ENCODE data around the gene EPHX1. TPM values are rescaled to one million over a fixed set of nuclear protein-coding genes. Genes with fewer than 3 reads are reported as not detected.

The EPHX1 gene
- total RNA-seq, 2 experiments from 2014 or later = 1.5 to 2.0 TPM

DNA sequence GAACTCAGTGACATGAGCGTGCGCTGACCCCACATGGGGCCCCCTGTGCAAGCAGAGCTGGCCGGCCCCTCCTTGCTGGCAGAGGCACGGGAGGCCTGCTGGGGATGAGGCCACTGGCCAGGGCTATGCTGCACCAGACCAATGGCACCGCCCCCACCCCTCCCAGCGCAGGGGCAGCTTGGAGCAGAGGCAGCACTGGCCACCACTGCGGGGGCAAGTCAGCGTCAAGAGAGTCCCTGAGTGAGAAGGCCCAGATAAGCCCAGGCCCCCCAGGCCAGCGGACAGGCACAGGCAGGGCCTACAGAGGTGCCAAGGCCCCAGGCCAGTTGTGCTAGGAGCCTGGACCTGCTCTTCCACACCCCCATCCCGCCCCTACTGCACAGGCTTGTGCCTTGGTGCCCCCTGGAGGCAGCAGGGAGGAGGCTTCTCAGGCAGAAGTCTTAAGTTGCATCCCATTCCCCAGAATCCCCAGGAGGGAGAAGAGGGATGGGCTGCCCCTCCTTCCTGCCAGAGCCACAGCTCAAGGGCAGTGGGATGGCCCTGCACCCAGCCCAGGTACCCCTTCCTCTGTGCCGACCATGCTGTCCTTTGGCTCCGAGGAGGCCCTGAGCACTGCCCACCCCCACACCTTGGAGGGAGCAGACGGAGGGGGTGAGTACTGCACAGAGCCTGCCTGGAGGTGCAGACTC lies 35.8 kb downstream of the EPHX1 start:
- Mint-ChIP-seq H3K27ac (no peak overlapping the region), H3K4me1 (ENCODE audit: low read depth) (peaks cover 37% of the 10 kb centered on the region), H3K9me3 (ENCODE audit: insufficient read depth) (no peaks in the 10 kb centered on the region), H3K36me3 (ENCODE audit: low read depth) (peaks cover 36% of the 10 kb centered on the region), H3K27me3 (ENCODE audit: low read depth) (no peaks in the 10 kb centered on the region), H3K4me3 (no peak overlapping the region)
- peak; percentile 46 for DNase-seq
- no peak for ATAC-seq
- CTCF ChIA-PET = interaction anchor here (1.0 to 1.2 kb wide), 2 partner anchors 12 to 372 kb away, joined by 3 read pairs; no protein-coding TSS in a partner anchor
- POLR2A ChIA-PET = interaction anchor here (0.6 to 1.2 kb wide), 2 partner anchors 64 to 68 kb away, joined by 3 to 4 read pairs; partner anchors contain the start of gene SRP9

DNA sequence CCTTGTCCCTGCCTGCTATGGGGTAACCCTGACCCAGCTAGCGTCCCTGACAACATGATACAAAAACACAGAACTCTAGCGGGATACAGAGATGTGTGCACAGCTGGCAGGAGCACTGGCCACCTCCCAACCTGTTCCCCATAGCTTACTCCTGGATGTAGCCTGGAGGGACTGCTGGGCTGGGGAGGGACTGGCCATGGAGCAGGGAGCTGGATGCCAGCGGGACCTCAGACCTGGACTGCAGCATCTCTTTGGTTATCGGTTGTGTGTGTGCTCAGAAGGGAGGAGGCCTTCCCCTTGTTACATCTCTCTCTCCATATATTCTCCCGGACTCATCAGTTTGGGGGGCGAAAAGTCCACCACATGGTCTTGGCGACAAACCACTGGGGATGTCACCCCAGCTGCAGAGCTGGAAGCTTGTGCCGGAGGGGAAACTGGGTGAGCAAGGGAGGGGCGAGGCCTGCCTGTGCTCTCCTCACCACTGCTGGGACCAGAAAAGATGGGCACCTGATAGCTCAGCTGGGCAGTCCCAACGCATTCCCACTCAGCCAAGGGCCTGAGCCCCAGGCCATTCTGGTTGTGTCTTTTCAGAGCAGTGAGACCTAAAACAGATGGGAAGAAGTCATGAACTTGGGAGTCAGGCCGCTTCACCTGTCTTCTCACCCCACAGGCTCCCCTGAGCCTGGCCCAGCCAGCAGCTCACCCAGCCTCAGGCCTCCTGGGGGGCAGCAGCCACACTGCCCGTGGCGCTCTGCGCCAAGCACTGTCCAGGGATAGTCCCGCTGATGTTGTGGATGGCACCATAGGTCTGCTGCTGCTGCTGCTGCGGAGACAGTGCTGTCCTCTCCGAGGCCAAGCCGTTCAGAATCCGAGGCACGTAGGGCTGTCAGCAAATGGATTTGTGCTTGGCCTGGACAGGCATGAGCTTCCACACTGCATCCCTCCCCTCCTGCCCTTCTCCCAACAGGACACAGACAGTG lies 36.7 kb downstream of the EPHX1 start:
- Mint-ChIP-seq H3K9me3 (ENCODE audit: insufficient read depth) (no peaks in the 10 kb centered on the region), H3K4me3 (no peak overlapping the region), H3K36me3 (ENCODE audit: low read depth) (peaks cover 44% of the 10 kb centered on the region), H3K4me1 (ENCODE audit: low read depth) (peaks cover 41% of the 10 kb centered on the region), H3K27me3 (ENCODE audit: low read depth) (no peaks in the 10 kb centered on the region), H3K27ac (no peak overlapping the region)
- DNase-seq = no peak
- POLR2A ChIA-PET = interaction anchor here (0.8 to 1.2 kb wide), 2 partner anchors 9 to 69 kb away, joined by 4 read pairs; partner anchors contain the start of gene SRP9
- CTCF ChIA-PET = interaction anchor here (1.0 to 1.2 kb wide), 3 partner anchors 11 to 373 kb away, joined by 3 to 4 read pairs (median 3); no protein-coding TSS in a partner anchor
- no peak for ATAC-seq

- Mint-ChIP-seq H3K36me3 (ENCODE audit: low read depth) (peaks cover 54% of the 10 kb centered on the region), H3K27ac (no peak overlapping the region), H3K9me3 (ENCODE audit: insufficient read depth) (no peaks in the 10 kb centered on the region), H3K27me3 (ENCODE audit: low read depth) (no peaks in the 10 kb centered on the region), H3K4me1 (ENCODE audit: low read depth) (peaks cover 43% of the 10 kb centered on the region), H3K4me3 (no peak overlapping the region)
- DNase-seq = no peak
- ATAC-seq = no peak
- ChIA-PET CTCF (interaction anchor here (1.0 to 1.7 kb wide), 3 partner anchors 13 to 373 kb away, joined by 3 to 7 read pairs (median 5); partner anchors contain the start of gene SRP9), POLR2A (interaction anchor here (0.9 to 1.0 kb wide), 3 partner anchors 12 to 38 kb away, joined by 3 read pairs; partner anchors contain the start of gene EPHX1)
Observed at GRCh38 chr1:225847610-225848009, 37.7 kb downstream of the EPHX1 start.

GRCh38 chr1:225848030-225848955 lies 38.4 kb downstream of the EPHX1 start:
- peak; percentile 40 for DNase-seq
- H3K36me3 Mint-ChIP-seq (ENCODE audit: low read depth) = peaks cover 61% of the 10 kb centered on the region
- ChIA-PET POLR2A (interaction anchor here (0.9 to 1.4 kb wide), 4 partner anchors 11 to 38 kb away, joined by 3 to 4 read pairs (median 3); partner anchors contain the start of genes EPHX1 and TMEM63A), CTCF (interaction anchor here (0.5 to 1.7 kb wide), 4 partner anchors 13 to 374 kb away, joined by 3 to 7 read pairs (median 4); partner anchors contain the start of gene SRP9)
- H3K4me1 Mint-ChIP-seq (ENCODE audit: low read depth) = peaks cover 48% of the 10 kb centered on the region
- peak; percentile 27 for ATAC-seq
- H3K27me3 Mint-ChIP-seq (ENCODE audit: low read depth) = no peaks in the 10 kb centered on the region
- H3K9me3 Mint-ChIP-seq (ENCODE audit: insufficient read depth) = no peaks in the 10 kb centered on the region
- H3K27ac Mint-ChIP-seq = peak overlapping the region; percentile 80
- no peak overlapping the region for H3K4me3 Mint-ChIP-seq

- DNase-seq = peak; percentile 66
- CTCF ChIA-PET = interaction anchor here (0.8 kb wide), 1 partner anchor 263 kb away, joined by 3 read pairs; no protein-coding TSS in a partner anchor
- no peaks in the 10 kb centered on the region for H3K27me3 Mint-ChIP-seq (ENCODE audit: low read depth)
Observed at GRCh38 chr1:225849925-225850324, 40.0 kb downstream of the EPHX1 start.

DNA sequence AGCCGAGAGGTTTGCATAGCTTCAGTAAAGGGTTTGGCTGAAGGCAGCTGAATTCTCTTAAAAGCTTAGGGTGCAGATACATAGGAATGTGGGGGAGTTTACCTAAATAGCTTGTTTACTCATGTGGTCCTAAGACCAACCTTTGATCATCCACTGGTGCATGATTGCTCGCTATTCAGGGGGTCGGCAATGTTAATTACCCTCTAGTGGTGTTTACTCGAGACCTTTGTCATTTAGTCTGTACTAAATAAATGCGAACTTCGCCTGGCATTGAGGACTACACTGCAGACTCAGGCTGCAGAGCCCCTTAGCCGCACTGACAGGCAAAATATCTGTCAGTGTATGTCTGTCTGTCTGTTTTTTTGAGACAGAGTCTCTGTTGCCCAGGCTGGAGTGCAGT lies 40.4 kb downstream of the EPHX1 start:
- ATAC-seq (no peak), DNase-seq (no peak)
- Mint-ChIP-seq H3K27me3 (ENCODE audit: low read depth) (no peaks in the 10 kb centered on the region), H3K27ac (peak overlapping the region; percentile 55), H3K4me1 (ENCODE audit: low read depth) (peaks cover 48% of the 10 kb centered on the region), H3K4me3 (no peak overlapping the region), H3K36me3 (ENCODE audit: low read depth) (peaks cover 77% of the 10 kb centered on the region), H3K9me3 (ENCODE audit: insufficient read depth) (no peaks in the 10 kb centered on the region)
- ChIA-PET POLR2A (interaction anchor here (1.0 kb wide), 1 partner anchor 11 kb away, joined by 3 read pairs; no protein-coding TSS in a partner anchor), CTCF (no interaction called here)

More at GRCh38 chr1:225849925-225850324, 40.0 kb downstream of the EPHX1 start:
- Mint-ChIP-seq H3K4me1 (ENCODE audit: low read depth) (peaks cover 48% of the 10 kb centered on the region), H3K9me3 (ENCODE audit: insufficient read depth) (no peaks in the 10 kb centered on the region), H3K36me3 (ENCODE audit: low read depth) (peaks cover 75% of the 10 kb centered on the region), H3K27ac (peak overlapping the region; percentile 55), H3K4me3 (peak overlapping the region; percentile 2)
- POLR2A ChIA-PET = interaction anchor here (0.6 to 1.0 kb wide), 3 partner anchors 11 to 1969 kb away, joined by 3 to 4 read pairs (median 3); no protein-coding TSS in a partner anchor
- ATAC-seq = peak; percentile 38

GRCh38 chr1:225851805-225852204 lies 41.9 kb downstream of the EPHX1 start:
- ChIA-PET CTCF (interaction anchor here (1.8 kb wide), 1 partner anchor 59 kb away, joined by 5 read pairs; no protein-coding TSS in a partner anchor), POLR2A (interaction anchor here (0.9 to 1.3 kb wide), 2 partner anchors 72 to 74 kb away, joined by 3 read pairs; partner anchors contain the start of genes PYCR2 and SRP9)
- H3K36me3 Mint-ChIP-seq (ENCODE audit: low read depth) = peaks cover 78% of the 10 kb centered on the region
- H3K4me1 Mint-ChIP-seq (ENCODE audit: low read depth) = peaks cover 60% of the 10 kb centered on the region
- H3K27me3 Mint-ChIP-seq (ENCODE audit: low read depth) = no peaks in the 10 kb centered on the region
- DNase-seq (peak; percentile 41), ATAC-seq (peak; percentile 42)
- no peak overlapping the region for H3K4me3 Mint-ChIP-seq
- peak overlapping the region; percentile 69 for H3K27ac Mint-ChIP-seq
- H3K9me3 Mint-ChIP-seq (ENCODE audit: insufficient read depth) = no peaks in the 10 kb centered on the region

- Mint-ChIP-seq H3K4me1 (ENCODE audit: low read depth) (peaks cover 61% of the 10 kb centered on the region), H3K27me3 (ENCODE audit: low read depth) (no peaks in the 10 kb centered on the region), H3K36me3 (ENCODE audit: low read depth) (peaks cover 80% of the 10 kb centered on the region), H3K9me3 (ENCODE audit: insufficient read depth) (no peaks in the 10 kb centered on the region), H3K27ac (peak overlapping the region; percentile 69), H3K4me3 (no peak overlapping the region)
- DNase-seq (no peak), ATAC-seq (no peak)
- POLR2A ChIA-PET = interaction anchor here (0.6 to 1.3 kb wide), 3 partner anchors 54 to 75 kb away, joined by 3 read pairs; partner anchors contain the start of genes PYCR2 and SRP9
- CTCF ChIA-PET = interaction anchor here (1.3 to 1.8 kb wide), 2 partner anchors 29 to 58 kb away, joined by 5 to 6 read pairs; partner anchors contain the start of gene TMEM63A
Observed at GRCh38 chr1:225852413-225853124, 42.6 kb downstream of the EPHX1 start.

- Mint-ChIP-seq H3K4me1 (ENCODE audit: low read depth) (peaks cover 53% of the 10 kb centered on the region), H3K9me3 (ENCODE audit: insufficient read depth) (no peaks in the 10 kb centered on the region), H3K27me3 (ENCODE audit: low read depth) (no peaks in the 10 kb centered on the region), H3K36me3 (ENCODE audit: low read depth) (peaks cover 81% of the 10 kb centered on the region), H3K4me3 (no peak overlapping the region), H3K27ac (no peak overlapping the region)
- ChIA-PET POLR2A (no interaction called here), CTCF (interaction anchor here (1.3 kb wide), 1 partner anchor 28 kb away, joined by 6 read pairs; the partner anchor contains the start of gene TMEM63A)
- ATAC-seq (no peak), DNase-seq (no peak)
Observed at GRCh38 chr1:225853441-225853840, 43.5 kb downstream of the EPHX1 start.

Data from activated CD8-positive, alpha-beta T cell treated with anti-CD3 and anti-CD28 coated beads, Interleukin-2, amount 10 ng/mL, durations not matched to agents 7 days and 5 days (primary cell).